CD4-positive, alpha-beta T cell (primary cell): Measurements from ENCODE around the gene PHACTR3. TPM values are rescaled to one million over a fixed set of nuclear protein-coding genes. Genes with fewer than 3 reads are reported as not detected.

Source experiments
- ATAC-seq: fragments of 200-7000 bp; cut with Tn5 transposase; one replicate; pipeline ENCODE4 v1.10.0; 2022; ENCODE audit warnings: mild to moderate bottlenecking; ENCODE audit not compliant: poor library complexity
- CTCF ChIA-PET: fragments of 350-600 bp; sonication (Branson Sonifier 250); formaldehyde crosslinking; loops from one replicate; lab custom pipeline; 2021; ENCODE audit warnings: antibody characterized with exemption, inconsistent platforms; lab: Charles Lee
- POLR2A ChIA-PET: fragments of 350-600 bp; sonication (Branson Sonifier 250); formaldehyde crosslinking; loops from one replicate; lab custom pipeline; 2021; ENCODE audit warnings: antibody characterized with exemption, inconsistent platforms; lab: Charles Lee
- DNase-seq, 14 experiments: peaks; one replicate each; pipeline ENCODE4 v3.0.0-alpha.2; 2013 to 2020; ENCODE audit warnings: mixed read lengths in 2 of 14
- H3K27ac ChIP-seq, 2 donors: one replicate each; pipeline versions ENCODE4 v1.5.1 to v1.7.0; 2013; ENCODE audit warnings: low read length in 2 of 2, low read depth in 1 of 2, mild to moderate bottlenecking in 1 of 2
- H3K27me3 ChIP-seq, 2 experiments: 1 replicate in 1 of 2; 2 replicates in 1 of 2; pipeline versions ENCODE4 v1.6.1 to v1.7.0; 2013; ENCODE audit warnings: low read length in 2 of 2, control low read depth in 1 of 2, mild to moderate bottlenecking in 1 of 2, moderate library complexity in 1 of 2; ENCODE audit not compliant: insufficient read depth in 2 of 2, control insufficient read depth in 1 of 2
- H3K36me3 ChIP-seq: one replicate; pipeline ENCODE4 v1.6.1; 2013; ENCODE audit warnings: low read length, control low read depth; ENCODE audit not compliant: insufficient read depth
- H3K4me1 ChIP-seq: one replicate; pipeline ENCODE4 v1.6.1; 2013; ENCODE audit warnings: low read length, control low read depth; ENCODE audit not compliant: insufficient read depth
- H3K4me3 ChIP-seq: one replicate; pipeline ENCODE4 v1.5.1; 2013; ENCODE audit warnings: mild to moderate bottlenecking, low read length, moderate library complexity
- H3K9me3 ChIP-seq, 2 experiments: 1 replicate in 1 of 2; 2 replicates in 1 of 2; pipeline versions ENCODE4 v1.6.1 to v1.7.0; 2013; ENCODE audit warnings: low read length in 2 of 2, mild to moderate bottlenecking in 2 of 2, control low read depth in 1 of 2, moderate library complexity in 1 of 2; ENCODE audit not compliant: control insufficient read depth in 1 of 2, insufficient read depth in 1 of 2
- H3K27ac Mint-ChIP-seq: one replicate; pipeline ENCODE4 v1.8.0; 2020; ENCODE audit warnings: mixed read lengths
- H3K27me3 Mint-ChIP-seq: one replicate; pipeline ENCODE4 v1.8.0; 2021; ENCODE audit warnings: mixed read lengths
- H3K36me3 Mint-ChIP-seq: one replicate; pipeline ENCODE4 v1.8.0; 2021; ENCODE audit warnings: low read depth, mixed read lengths
- H3K4me1 Mint-ChIP-seq: one replicate; pipeline ENCODE4 v1.8.0; 2021; ENCODE audit warnings: low read depth, mixed read lengths
- H3K4me3 Mint-ChIP-seq: one replicate; pipeline ENCODE4 v1.8.0; 2020; ENCODE audit warnings: mild to moderate bottlenecking, mixed read lengths
- H3K9me3 Mint-ChIP-seq: one replicate; pipeline ENCODE4 v1.8.0; 2020; ENCODE audit warnings: mixed read lengths
- CTCF ChIP-seq: fragments of 200-600 bp; IDR thresholded peaks from one replicate; pipeline ENCODE4 v1.8.0; 2022; ENCODE audit warnings: antibody characterized with exemption, mild to moderate bottlenecking
- intact Hi-C, 2 experiments: fragments of 100-400 bp; cut with DNase I in 1 of 2; cut with micrococcal nuclease in 1 of 2; formaldehyde crosslinking; loops; one replicate each; pipeline versions ENCODE4 v1.15.1 to v1.9.0; 2023 to 2025; cut with DNase I, micrococcal nuclease
- total RNA-seq, 174 experiments: library from RNA in 2 of 174; stranded (reverse) in 2 of 174; gene quantifications; one replicate each; pipeline ENCODE4 v1.2.3 and lab custom pipeline; 2021 to 2026

PHACTR3 gene
- total RNA-seq, 2 experiments from 2014 or later = not detected

DNA sequence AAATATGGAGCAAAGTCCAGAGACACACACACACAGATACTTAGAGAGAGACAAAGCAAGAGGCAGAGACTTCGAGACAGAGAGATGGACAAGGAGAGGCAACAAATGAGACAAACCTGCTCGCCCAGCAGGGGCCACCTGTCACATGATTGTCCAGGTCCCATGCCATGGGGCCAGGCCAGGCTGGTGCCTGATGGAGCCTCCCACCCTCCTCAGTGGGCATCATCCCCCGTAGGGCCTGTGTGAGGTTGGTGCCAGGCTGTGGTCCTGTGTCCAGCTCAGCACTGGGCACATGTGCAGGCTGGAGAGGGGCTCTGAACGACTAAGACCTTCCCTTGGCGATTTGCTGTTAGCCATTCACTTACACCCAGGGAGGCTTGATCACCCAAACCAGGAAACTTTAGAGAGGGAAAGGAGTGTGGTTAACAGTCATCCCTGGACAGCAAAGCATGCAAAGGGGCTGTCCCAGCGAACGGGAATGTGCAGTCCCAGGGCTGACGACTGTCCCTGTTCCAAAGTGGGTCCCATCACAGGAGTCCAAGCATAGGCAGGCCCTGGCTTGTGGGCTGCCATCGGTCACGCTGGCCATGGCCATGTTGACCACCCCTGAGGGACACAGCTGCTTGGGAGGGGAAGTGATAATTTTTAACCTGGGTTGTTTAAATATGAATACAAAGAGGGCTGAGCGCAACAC lies 38.4 kb upstream of the PHACTR3 start:
- Histone ChIP-seq H3K4me3 (no peak overlapping the region), H3K36me3 (no peaks in the 10 kb centered on the region), H3K4me1 (no peaks in the 10 kb centered on the region), H3K27me3 (no peaks in the 10 kb centered on the region), H3K9me3 (no peaks in the 10 kb centered on the region), H3K27ac (no peak overlapping the region)
- peaks cover under 1% of the 10 kb centered on the region for H3K4me1 Mint-ChIP-seq
- H3K9me3 Mint-ChIP-seq = no peaks in the 10 kb centered on the region
- H3K4me3 Mint-ChIP-seq = no peak overlapping the region
- ChIA-PET CTCF (no interaction called here), POLR2A (no interaction called here)
- peaks cover 22% of the 10 kb centered on the region for H3K27me3 Mint-ChIP-seq
- no peaks in the 10 kb centered on the region for H3K36me3 Mint-ChIP-seq
- no peak for ATAC-seq
- no peak for TF ChIP-seq CTCF
- intact Hi-C loops = no loop called here
- H3K27ac Mint-ChIP-seq = no peak overlapping the region
- no peak for DNase-seq

- POLR2A ChIA-PET = no interaction called here
- Mint-ChIP-seq H3K27me3 (peaks cover 30% of the 10 kb centered on the region), H3K4me1 (peaks cover 7% of the 10 kb centered on the region), H3K9me3 (no peaks in the 10 kb centered on the region), H3K4me3 (no peak overlapping the region), H3K27ac (no peak overlapping the region), H3K36me3 (no peaks in the 10 kb centered on the region)
- peaks cover 3% of the 10 kb centered on the region for H3K4me1 ChIP-seq
- H3K4me3 ChIP-seq = no peak overlapping the region
- ATAC-seq = no peak
- no peak for DNase-seq
- CTCF ChIA-PET = no interaction called here
- intact Hi-C loops = no loop called here
- H3K27me3 ChIP-seq = peaks cover 4% of the 10 kb centered on the region in 2 experiments
- H3K27ac ChIP-seq = no peak overlapping the region
- H3K36me3 ChIP-seq = no peaks in the 10 kb centered on the region
- TF ChIP-seq CTCF = no peak
- no peaks in the 10 kb centered on the region for H3K9me3 ChIP-seq
Observed at GRCh38 chr20:59566631-59567524, 37.5 kb upstream of the PHACTR3 start.

- no peaks in the 10 kb centered on the region for H3K9me3 Mint-ChIP-seq
- ChIA-PET CTCF (no interaction called here), POLR2A (no interaction called here)
- no peak overlapping the region for H3K4me3 Mint-ChIP-seq
- TF ChIP-seq CTCF = no peak
- H3K4me3 ChIP-seq = no peak overlapping the region
- no peak overlapping the region for H3K27ac ChIP-seq
- H3K36me3 ChIP-seq = no peaks in the 10 kb centered on the region
- ATAC-seq (no peak), DNase-seq (no peak)
- H3K4me1 Mint-ChIP-seq = peaks cover 7% of the 10 kb centered on the region
- H3K9me3 ChIP-seq = no peaks in the 10 kb centered on the region
- H3K36me3 Mint-ChIP-seq = no peaks in the 10 kb centered on the region
- peaks cover 33% of the 10 kb centered on the region for H3K27me3 Mint-ChIP-seq
- H3K27ac Mint-ChIP-seq = no peak overlapping the region
- peaks cover 6% of the 10 kb centered on the region for H3K4me1 ChIP-seq
- intact Hi-C loops = no loop called here
- H3K27me3 ChIP-seq = peaks cover 4% of the 10 kb centered on the region in 2 experiments
Observed at GRCh38 chr20:59567585-59568508, 36.5 kb upstream of the PHACTR3 start.
